Calu3 (cell line): Measurements from ENCODE around the gene BMP8A. TPM values are rescaled to one million over a fixed set of nuclear protein-coding genes. Genes with fewer than 3 reads are reported as not detected.
"Not testable (repeated sequence)": the region's sequence is repeated elsewhere in the genome, so short reads cannot be mapped to it uniquely, and the experiment has no call there.

ENCODE experiments used
- BruUV-seq: library from RNA; stranded (reverse); fragments of 400-500 nt; replicated peaks from 2 replicates; lab custom pipeline; 2021; lab: Mats Ljungman, UMichigan
- CTCF ChIA-PET: fragments of 300-600 bp; sonication (Branson Sonifier 250); formaldehyde crosslinking; loops from one replicate; lab custom pipeline; 2022; ENCODE audit warnings: antibody characterized with exemption; lab: Charles Lee
- DNase-seq: peaks from one replicate; pipeline ENCODE4 v3.0.0; 2022
- H3K27ac Mint-ChIP-seq: one replicate; pipeline ENCODE4 v1.8.0; 2022; ENCODE audit warnings: mixed read lengths; ENCODE audit not compliant: unreplicated experiment
- H3K27me3 Mint-ChIP-seq: one replicate; pipeline ENCODE4 v1.8.0; 2022; ENCODE audit warnings: mixed read lengths; ENCODE audit not compliant: unreplicated experiment
- H3K36me3 Mint-ChIP-seq: one replicate; pipeline ENCODE4 v1.8.0; 2022; ENCODE audit warnings: mild to moderate bottlenecking, moderate library complexity, mixed read lengths; ENCODE audit not compliant: insufficient read depth, unreplicated experiment
- H3K4me1 Mint-ChIP-seq: one replicate; pipeline ENCODE4 v1.8.0; 2022; ENCODE audit warnings: mild to moderate bottlenecking, low read depth, mixed read lengths; ENCODE audit not compliant: unreplicated experiment
- H3K4me3 Mint-ChIP-seq: one replicate; pipeline ENCODE4 v1.8.0; 2022; ENCODE audit warnings: mild to moderate bottlenecking, low read depth, moderate library complexity, mixed read lengths; ENCODE audit not compliant: unreplicated experiment
- H3K9me3 Mint-ChIP-seq: one replicate; pipeline ENCODE4 v1.8.0; 2022; ENCODE audit warnings: low read depth, mixed read lengths; ENCODE audit not compliant: unreplicated experiment
- intact Hi-C: fragments of 100-400 bp; cut with micrococcal nuclease; formaldehyde crosslinking; loops from one replicate; pipeline ENCODE4 v1.10.0; 2022; ENCODE audit not compliant: unreplicated experiment
- total RNA-seq: library from RNA; stranded (reverse); gene quantifications from 2 replicates; pipeline ENCODE4 v1.2.3, GENCODE V29; 2022
- TF ChIP-seq, protein P1 (sequence below): fragments of 200-600 bp; IDR thresholded peaks from one replicate; pipeline ENCODE4 v1.8.0; 2022; ENCODE audit warnings: antibody characterized with exemption; ENCODE audit not compliant: unreplicated experiment

Gene BMP8A
- total RNA-seq, 1 experiment from 2014 or later: 0.40 TPM

DNA sequence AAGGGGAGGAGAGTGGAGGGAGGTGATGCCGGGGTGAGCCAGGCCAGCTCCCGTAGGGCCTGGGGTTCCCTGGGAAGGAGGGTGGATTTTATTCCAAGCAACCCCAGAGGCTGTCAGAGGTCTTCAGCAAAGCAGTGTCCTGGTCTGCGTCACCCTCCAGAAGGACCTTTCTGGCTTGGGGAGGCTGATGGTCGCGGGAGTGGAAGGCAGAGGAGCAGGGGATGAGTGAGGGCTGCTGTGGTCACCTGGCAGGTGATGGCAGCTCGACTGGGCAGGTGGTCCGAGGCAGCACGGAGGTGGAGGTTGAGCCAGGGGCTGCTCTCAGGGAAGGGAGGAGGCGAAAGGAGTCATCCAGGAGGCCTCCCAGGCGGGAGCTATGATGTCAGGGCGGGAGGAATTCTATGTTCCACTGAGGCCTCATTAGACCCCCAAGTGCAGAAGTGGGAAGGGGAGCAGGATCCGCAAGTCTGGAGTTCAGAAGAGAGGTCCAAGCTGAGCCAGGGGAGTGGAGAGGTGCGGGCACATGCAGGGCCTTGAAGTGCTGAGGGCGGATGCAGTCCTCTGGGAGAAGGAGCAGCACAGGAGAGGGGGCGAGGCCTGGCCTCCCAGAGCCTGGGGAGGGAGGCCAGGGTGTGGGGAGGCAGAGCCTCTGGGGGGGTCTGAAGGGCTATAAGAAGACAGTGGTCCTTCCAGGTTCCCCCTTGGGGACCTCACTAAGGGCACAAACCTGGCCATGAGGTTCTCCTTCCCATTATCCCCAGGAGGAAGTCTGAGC, 33.3 kb downstream of the BMP8A start:
- H3K27ac Mint-ChIP-seq: no peak overlapping the region
- CTCF ChIA-PET: no interaction called here
- H3K9me3 Mint-ChIP-seq: no peaks in the 10 kb centered on the region
- TF ChIP-seq, protein P1, sequence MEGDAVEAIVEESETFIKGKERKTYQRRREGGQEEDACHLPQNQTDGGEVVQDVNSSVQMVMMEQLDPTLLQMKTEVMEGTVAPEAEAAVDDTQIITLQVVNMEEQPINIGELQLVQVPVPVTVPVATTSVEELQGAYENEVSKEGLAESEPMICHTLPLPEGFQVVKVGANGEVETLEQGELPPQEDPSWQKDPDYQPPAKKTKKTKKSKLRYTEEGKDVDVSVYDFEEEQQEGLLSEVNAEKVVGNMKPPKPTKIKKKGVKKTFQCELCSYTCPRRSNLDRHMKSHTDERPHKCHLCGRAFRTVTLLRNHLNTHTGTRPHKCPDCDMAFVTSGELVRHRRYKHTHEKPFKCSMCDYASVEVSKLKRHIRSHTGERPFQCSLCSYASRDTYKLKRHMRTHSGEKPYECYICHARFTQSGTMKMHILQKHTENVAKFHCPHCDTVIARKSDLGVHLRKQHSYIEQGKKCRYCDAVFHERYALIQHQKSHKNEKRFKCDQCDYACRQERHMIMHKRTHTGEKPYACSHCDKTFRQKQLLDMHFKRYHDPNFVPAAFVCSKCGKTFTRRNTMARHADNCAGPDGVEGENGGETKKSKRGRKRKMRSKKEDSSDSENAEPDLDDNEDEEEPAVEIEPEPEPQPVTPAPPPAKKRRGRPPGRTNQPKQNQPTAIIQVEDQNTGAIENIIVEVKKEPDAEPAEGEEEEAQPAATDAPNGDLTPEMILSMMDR: no peak
- no peak overlapping the region for H3K4me3 Mint-ChIP-seq
- H3K27me3 Mint-ChIP-seq: no peaks in the 10 kb centered on the region
- BruUV-seq: no TSS peak
- no peak for DNase-seq
- peaks cover 25% of the 10 kb centered on the region for H3K36me3 Mint-ChIP-seq
- intact Hi-C loops: no loop called here
- H3K4me1 Mint-ChIP-seq: no peaks in the 10 kb centered on the region

DNA sequence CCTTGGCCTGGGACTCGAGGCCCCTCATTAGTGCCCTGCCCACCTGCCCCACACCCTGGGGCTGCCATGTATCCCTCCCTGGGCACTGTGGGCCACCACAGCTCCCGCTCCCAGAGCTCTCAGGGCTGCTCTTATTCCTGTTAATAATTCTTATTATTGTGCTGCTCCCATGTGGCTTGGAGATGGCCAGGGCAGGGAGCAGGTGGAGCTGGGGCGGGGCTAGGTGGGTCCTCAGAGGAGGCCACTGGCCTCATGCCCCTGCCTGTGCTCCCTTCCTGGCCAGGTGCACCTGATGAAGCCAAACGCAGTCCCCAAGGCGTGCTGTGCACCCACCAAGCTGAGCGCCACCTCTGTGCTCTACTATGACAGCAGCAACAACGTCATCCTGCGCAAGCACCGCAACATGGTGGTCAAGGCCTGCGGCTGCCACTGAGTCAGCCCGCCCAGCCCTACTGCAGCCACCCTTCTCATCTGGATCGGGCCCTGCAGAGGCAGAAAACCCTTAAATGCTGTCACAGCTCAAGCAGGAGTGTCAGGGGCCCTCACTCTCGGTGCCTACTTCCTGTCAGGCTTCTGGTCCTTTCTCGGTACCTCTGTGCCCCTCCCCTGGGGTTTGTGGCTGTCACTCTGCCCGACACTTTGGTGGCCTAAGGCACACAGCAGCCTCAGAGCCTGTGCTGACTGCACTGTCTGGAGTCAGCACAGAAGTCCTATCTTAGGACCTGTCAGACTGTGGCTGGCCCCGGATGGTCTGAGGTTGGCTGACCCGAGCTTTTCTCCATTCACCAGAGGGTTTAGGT, 34.1 kb downstream of the BMP8A start:
- H3K36me3 Mint-ChIP-seq: peaks cover 25% of the 10 kb centered on the region
- no peak for DNase-seq
- BruUV-seq: no TSS peak
- H3K27me3 Mint-ChIP-seq: no peaks in the 10 kb centered on the region
- no peak overlapping the region for H3K4me3 Mint-ChIP-seq
- no peak overlapping the region for H3K27ac Mint-ChIP-seq
- TF ChIP-seq, protein P1: no peak
- no peaks in the 10 kb centered on the region for H3K9me3 Mint-ChIP-seq
- CTCF ChIA-PET: no interaction called here
- H3K4me1 Mint-ChIP-seq: no peaks in the 10 kb centered on the region
- intact Hi-C loops: no loop called here

DNA sequence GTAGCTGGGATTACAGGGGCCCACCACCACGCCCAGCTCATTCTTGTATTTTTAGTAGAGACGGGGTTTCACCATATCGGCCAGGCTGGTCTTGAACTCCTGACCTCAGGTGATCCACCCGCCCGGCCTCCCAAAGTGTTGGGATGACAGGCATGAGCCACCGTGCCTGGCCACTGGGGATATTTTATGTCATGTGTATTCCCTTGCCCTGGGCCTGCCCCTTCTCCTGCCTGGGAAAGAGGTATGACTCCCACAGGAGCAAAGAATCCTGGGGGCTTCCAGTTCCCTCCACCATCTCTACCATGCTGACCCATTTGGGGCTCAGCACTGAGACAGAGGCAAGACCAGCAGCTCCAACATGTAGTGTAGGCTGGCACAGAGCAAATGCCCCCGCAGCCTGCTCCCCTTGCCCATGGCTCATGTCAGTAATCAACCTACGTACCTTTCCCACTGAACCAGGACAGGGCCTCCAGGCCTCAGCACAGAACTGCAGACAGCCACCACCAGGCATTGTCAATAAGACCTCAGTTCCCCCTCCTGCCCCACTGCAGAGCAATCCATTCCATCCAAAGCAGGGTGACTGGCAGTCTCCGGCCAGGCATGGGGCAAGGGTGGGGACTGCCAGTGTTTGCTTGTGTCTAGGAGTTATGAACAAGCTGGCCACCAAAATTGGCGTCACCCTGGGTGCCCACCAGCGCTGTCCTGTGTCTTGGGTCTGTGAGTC, 35.2 kb downstream of the BMP8A start:
- TF ChIP-seq, protein P1: no peak
- CTCF ChIA-PET: no interaction called here
- intact Hi-C loops: no loop called here
- DNase-seq: no peak
- BruUV-seq: no TSS peak
- Mint-ChIP-seq H3K27me3 (no peaks in the 10 kb centered on the region), H3K4me3 (no peak overlapping the region), H3K9me3 (no peaks in the 10 kb centered on the region), H3K36me3 (peaks cover 25% of the 10 kb centered on the region), H3K27ac (no peak overlapping the region), H3K4me1 (no peaks in the 10 kb centered on the region)

DNA sequence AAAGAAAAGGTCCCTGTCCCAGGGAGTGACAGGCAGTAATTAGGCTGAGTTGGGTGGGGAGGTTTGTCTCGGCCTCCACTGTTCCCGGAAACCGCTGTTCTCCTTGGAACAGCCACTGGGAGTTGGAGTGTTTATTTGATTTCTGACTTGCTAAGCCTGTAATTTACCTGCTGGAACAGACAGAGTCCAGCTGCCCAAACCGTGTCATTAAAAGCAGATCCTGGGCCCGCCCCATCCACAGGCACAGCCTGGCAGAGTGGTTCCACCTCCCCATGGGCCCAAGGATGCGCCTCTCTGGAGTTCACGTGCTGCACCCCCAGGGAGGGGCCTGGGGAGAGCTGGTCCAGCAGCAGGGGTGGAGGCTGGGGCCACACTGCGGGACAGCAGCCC, 35.7 kb downstream of the BMP8A start:
- BruUV-seq, intact Hi-C loops, DNase-seq, H3K4me1 Mint-ChIP-seq, H3K4me3 Mint-ChIP-seq, H3K9me3 Mint-ChIP-seq, H3K27ac Mint-ChIP-seq, H3K27me3 Mint-ChIP-seq, CTCF ChIA-PET: not testable (repeated sequence)
- peaks cover 25% of the 10 kb centered on the region for H3K36me3 Mint-ChIP-seq
